PC-9 (cell line): Measurements from ENCODE around the gene UCN2. TPM values are rescaled to one million over a fixed set of nuclear protein-coding genes. Genes with fewer than 3 reads are reported as not detected.

Experiments
- BruUV-seq: library from RNA; stranded (reverse); fragments of 400-500 nt; replicated peaks from 2 replicates; lab custom pipeline; 2021; lab: Mats Ljungman, UMichigan
- CTCF ChIA-PET: fragments of 300-600 bp; sonication (Branson Sonifier 250); formaldehyde crosslinking; loops from one replicate; lab custom pipeline; 2022; ENCODE audit warnings: antibody characterized with exemption; lab: Charles Lee
- POLR2A ChIA-PET: fragments of 300-600 bp; sonication (Branson Sonifier 250); formaldehyde crosslinking; loops from one replicate; lab custom pipeline; 2022; ENCODE audit warnings: antibody characterized with exemption; ENCODE audit not compliant: unreplicated experiment; lab: Charles Lee
- DNase-seq, 2 experiments: peaks; one replicate each; pipeline versions ENCODE4 v3.0.0 to v3.0.0-alpha.2; 2015 to 2022; ENCODE audit warnings: mixed read lengths in 1 of 2
- H2AFZ ChIP-seq: fragments of 200-600 bp; sonication (generic); 2 replicates; pipeline ENCODE4 v1.8.1; 2017; ENCODE audit warnings: antibody characterized with exemption
- H3F3A ChIP-seq: fragments of 200-600 bp; sonication (generic); 2 replicates; pipeline ENCODE4 v1.8.1; 2017; ENCODE audit warnings: antibody characterized with exemption, mild to moderate bottlenecking, low read depth; ENCODE audit not compliant: insufficient read depth
- H3K27ac ChIP-seq: fragments of 200-600 bp; sonication (generic); 2 replicates; pipeline ENCODE4 v1.6.1; 2016; ENCODE audit warnings: mixed run types
- H3K27me3 ChIP-seq: fragments of 200-600 bp; sonication (generic); 2 replicates; pipeline ENCODE4 v1.6.1; 2016; ENCODE audit warnings: low read depth, mixed run types; ENCODE audit not compliant: insufficient read depth
- H3K36me3 ChIP-seq: fragments of 200-600 bp; sonication (generic); 2 replicates; pipeline ENCODE4 v1.6.1; 2016; ENCODE audit warnings: low read depth, mixed run types
- H3K4me1 ChIP-seq: fragments of 200-600 bp; sonication (generic); replicated peaks from 2 replicates; pipeline ENCODE4 v1.6.1; 2016; ENCODE audit warnings: mixed run types; ENCODE audit not compliant: insufficient read depth
- H3K4me2 ChIP-seq: fragments of 200-600 bp; sonication (generic); 2 replicates; pipeline ENCODE4 v1.6.1; 2017; ENCODE audit warnings: mixed run types
- H3K4me3 ChIP-seq: fragments of 200-600 bp; sonication (generic); 2 replicates; pipeline ENCODE4 v1.6.1; 2016; ENCODE audit warnings: mixed run types
- H3K79me2 ChIP-seq: fragments of 200-600 bp; sonication (generic); 2 replicates; pipeline ENCODE4 v1.6.1; 2017; ENCODE audit warnings: low read depth, mixed run types
- H3K9me2 ChIP-seq: fragments of 200-600 bp; sonication (generic); 2 replicates; pipeline ENCODE4 v1.8.1; 2017; ENCODE audit warnings: mild to moderate bottlenecking; ENCODE audit not compliant: insufficient read depth
- H3K9me3 ChIP-seq: fragments of 200-600 bp; sonication (generic); 2 replicates; pipeline ENCODE4 v1.8.1; 2016; ENCODE audit warnings: low read depth; ENCODE audit not compliant: insufficient read depth
- H4K20me1 ChIP-seq: fragments of 200-600 bp; sonication (generic); 2 replicates; pipeline ENCODE4 v1.8.1; 2017; ENCODE audit not compliant: insufficient read depth
- EZH2 ChIP-seq: fragments of 200-600 bp; sonication (generic); IDR thresholded peaks from 2 replicates; pipeline ENCODE4 v1.8.0; 2017; ENCODE audit warnings: antibody characterized with exemption, low read depth
- intact Hi-C: fragments of 100-400 bp; cut with micrococcal nuclease; formaldehyde crosslinking; loops from one replicate; pipeline ENCODE4 v1.10.0; 2022; ENCODE audit not compliant: unreplicated experiment
- total RNA-seq: library from RNA; stranded (reverse); gene quantifications from 2 replicates; pipeline ENCODE4 v1.2.3, GENCODE V29; 2021
- TF ChIP-seq, protein P1 (sequence below): fragments of 200-600 bp; sonication (generic); conservative IDR thresholded peaks from 2 replicates; pipeline ENCODE4 v1.6.1; 2017; ENCODE audit warnings: mixed run types, antibody characterized with exemption, mild to moderate bottlenecking, moderate library complexity

UCN2 gene
- total RNA-seq, 1 experiment from 2014 or later = 2.8 TPM

DNA sequence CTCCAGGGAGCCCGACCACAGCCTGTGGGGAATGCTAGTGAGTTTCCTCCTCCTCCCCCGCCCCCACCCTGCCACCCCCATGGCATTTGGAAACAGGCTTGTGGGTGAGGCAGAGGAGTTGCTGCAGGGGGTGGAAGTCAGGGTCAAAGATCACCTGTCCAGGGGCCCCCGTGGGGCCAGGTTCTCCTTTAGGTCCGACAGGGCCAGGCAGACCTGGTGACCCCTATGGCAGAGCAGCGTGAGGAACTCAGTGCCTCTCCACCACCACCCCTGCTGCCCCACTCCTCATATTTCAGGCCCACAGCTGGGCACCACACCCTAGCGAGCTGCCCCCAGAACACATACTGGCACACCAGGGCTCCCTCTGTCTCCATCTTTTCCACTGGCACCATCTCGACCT, 8.9 kb upstream of the UCN2 start:
- DNase-seq = no peak
- no peak overlapping the region for H2AFZ ChIP-seq
- no peaks in the 10 kb centered on the region for H3K36me3 ChIP-seq
- no peaks in the 10 kb centered on the region for H3K9me2 ChIP-seq
- H3F3A ChIP-seq = no peaks in the 10 kb centered on the region
- no peaks in the 10 kb centered on the region for H3K27me3 ChIP-seq
- H3K79me2 ChIP-seq = no peaks in the 10 kb centered on the region
- intact Hi-C loops = no loop called here
- POLR2A ChIA-PET = no interaction called here
- CTCF ChIA-PET = no interaction called here
- H3K4me3 ChIP-seq = no peak overlapping the region
- no peak overlapping the region for H3K27ac ChIP-seq
- no TSS peak for BruUV-seq
- H3K4me1 ChIP-seq = no peaks in the 10 kb centered on the region
- TF ChIP-seq EZH2 = no peak
- TF ChIP-seq, protein P1, sequence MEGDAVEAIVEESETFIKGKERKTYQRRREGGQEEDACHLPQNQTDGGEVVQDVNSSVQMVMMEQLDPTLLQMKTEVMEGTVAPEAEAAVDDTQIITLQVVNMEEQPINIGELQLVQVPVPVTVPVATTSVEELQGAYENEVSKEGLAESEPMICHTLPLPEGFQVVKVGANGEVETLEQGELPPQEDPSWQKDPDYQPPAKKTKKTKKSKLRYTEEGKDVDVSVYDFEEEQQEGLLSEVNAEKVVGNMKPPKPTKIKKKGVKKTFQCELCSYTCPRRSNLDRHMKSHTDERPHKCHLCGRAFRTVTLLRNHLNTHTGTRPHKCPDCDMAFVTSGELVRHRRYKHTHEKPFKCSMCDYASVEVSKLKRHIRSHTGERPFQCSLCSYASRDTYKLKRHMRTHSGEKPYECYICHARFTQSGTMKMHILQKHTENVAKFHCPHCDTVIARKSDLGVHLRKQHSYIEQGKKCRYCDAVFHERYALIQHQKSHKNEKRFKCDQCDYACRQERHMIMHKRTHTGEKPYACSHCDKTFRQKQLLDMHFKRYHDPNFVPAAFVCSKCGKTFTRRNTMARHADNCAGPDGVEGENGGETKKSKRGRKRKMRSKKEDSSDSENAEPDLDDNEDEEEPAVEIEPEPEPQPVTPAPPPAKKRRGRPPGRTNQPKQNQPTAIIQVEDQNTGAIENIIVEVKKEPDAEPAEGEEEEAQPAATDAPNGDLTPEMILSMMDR = no peak
- no peak overlapping the region for H3K4me2 ChIP-seq
- H4K20me1 ChIP-seq = no peaks in the 10 kb centered on the region
- no peaks in the 10 kb centered on the region for H3K9me3 ChIP-seq

DNA sequence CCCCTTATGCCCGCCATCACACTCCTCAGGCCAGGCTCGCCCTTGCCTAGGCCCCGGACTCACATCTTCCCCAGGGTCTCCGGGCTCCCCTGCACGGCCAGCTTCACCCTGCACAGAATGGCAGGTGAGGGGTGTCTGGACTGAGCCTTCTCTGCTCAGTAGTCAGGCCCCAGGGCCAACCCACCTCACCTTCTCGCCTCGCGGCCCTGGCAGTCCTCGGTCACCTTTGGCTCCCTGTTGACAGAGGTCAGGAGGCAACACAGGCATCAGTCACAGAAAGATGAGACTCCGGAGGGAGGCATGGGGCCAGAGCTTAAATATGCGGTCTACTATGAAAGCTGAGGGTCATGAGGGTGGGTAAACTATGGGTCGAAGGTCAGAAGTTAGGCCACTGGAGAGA, 8.4 kb upstream of the UCN2 start:
- Histone ChIP-seq H3K79me2 (no peaks in the 10 kb centered on the region), H3K4me3 (no peak overlapping the region), H3K4me2 (no peak overlapping the region), H3K27me3 (no peaks in the 10 kb centered on the region), H3K4me1 (no peaks in the 10 kb centered on the region), H3F3A (no peaks in the 10 kb centered on the region), H3K27ac (no peak overlapping the region), H3K9me3 (no peaks in the 10 kb centered on the region), H3K9me2 (no peaks in the 10 kb centered on the region), H3K36me3 (no peaks in the 10 kb centered on the region), H2AFZ (no peak overlapping the region), H4K20me1 (no peaks in the 10 kb centered on the region)
- ChIA-PET POLR2A (no interaction called here), CTCF (no interaction called here)
- BruUV-seq = no TSS peak
- intact Hi-C loops = no loop called here
- TF ChIP-seq EZH2 = no peak
- TF ChIP-seq, protein P1 = no peak
- DNase-seq = no peak

GRCh38 chr3:48569808-48570450, 6.3 kb upstream of the UCN2 start:
- no peaks in the 10 kb centered on the region for H3K9me2 ChIP-seq
- intact Hi-C loops = no loop called here
- H3K27me3 ChIP-seq = no peaks in the 10 kb centered on the region
- H3K36me3 ChIP-seq = no peaks in the 10 kb centered on the region
- H3K4me1 ChIP-seq = no peaks in the 10 kb centered on the region
- POLR2A ChIA-PET = no interaction called here
- no peaks in the 10 kb centered on the region for H3K79me2 ChIP-seq
- CTCF ChIA-PET = no interaction called here
- H2AFZ ChIP-seq = no peak overlapping the region
- no peaks in the 10 kb centered on the region for H3F3A ChIP-seq
- no peaks in the 10 kb centered on the region for H3K9me3 ChIP-seq
- DNase-seq = no peak
- no peaks in the 10 kb centered on the region for H4K20me1 ChIP-seq
- TF ChIP-seq, protein P1 = no peak
- no peak for TF ChIP-seq EZH2
- no peak overlapping the region for H3K4me2 ChIP-seq
- no peak overlapping the region for H3K27ac ChIP-seq
- H3K4me3 ChIP-seq = no peak overlapping the region
- no TSS peak for BruUV-seq
